GM21717 (cell line): ENCODE results near the gene CFAP97D2.
"Not testable (repeated sequence)": the region's sequence is repeated elsewhere in the genome, so short reads cannot be mapped to it uniquely, and the experiment has no call there.

Experiments used
- ATAC-seq: cut with Tn5 transposase; IDR thresholded peaks from one replicate; pipeline ENCODE4 v1.9.1; 2021; ENCODE audit warnings: mild to moderate bottlenecking, moderate library complexity; ENCODE audit not compliant: unreplicated experiment

Gene CFAP97D2

DNA sequence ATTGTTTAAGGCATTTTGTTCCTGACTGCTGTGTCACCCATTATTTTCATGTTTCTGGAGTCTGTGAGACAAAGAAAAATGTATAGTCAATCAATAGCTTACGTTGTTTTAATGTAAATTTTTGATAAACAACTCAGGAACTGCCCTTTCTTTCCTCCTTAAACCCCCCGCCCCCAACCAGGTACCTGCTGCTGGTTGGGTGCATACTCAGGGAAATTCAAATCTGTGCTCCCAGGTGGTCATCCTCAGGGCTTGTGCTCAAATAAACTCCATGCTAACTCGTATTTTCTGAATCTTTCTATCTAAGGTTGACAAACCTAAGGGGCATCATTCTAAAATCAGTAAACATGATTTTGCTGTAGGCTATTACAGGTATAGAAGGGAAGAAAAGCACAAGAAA, 51.5 kb downstream of the CFAP97D2 start:
- no peak for ATAC-seq

DNA sequence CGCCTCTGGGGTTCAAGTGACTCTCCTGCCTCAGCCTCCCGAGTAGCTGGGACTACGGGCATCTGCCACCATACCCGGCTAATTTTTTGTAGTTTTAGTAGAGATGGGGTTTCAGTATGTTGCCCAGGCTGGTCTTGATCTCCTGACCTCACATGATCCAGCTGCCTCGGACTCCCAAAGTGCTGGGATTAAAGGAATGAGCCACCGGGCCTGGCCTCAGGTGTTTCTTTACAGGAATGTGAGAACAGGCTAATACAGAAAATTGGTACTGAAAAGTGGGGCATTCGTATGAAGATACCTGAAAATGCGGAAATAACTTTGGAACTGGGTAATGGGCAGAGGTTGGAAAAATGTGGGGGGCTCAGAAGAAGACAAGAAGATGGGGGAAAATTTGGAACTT, 52.8 kb downstream of the CFAP97D2 start:
- no peak for ATAC-seq

DNA sequence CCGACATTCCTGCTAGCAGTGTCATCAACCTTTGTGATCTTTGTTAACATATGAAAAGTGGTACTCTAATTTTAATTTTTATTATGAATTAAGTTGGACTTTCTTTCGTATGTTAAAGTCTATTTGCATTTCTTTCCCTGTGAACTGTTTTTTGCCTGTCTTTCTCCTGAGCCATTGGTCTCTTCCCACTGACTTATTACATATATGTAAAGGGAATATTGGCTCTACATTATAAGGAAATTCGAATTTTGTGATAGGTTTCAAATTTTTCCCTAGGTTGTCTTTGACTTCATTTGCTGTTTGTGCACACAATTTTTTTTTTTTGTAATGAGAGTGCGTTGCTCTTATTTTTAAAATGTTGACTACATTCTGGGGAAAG, 55.2 kb downstream of the CFAP97D2 start:
- ATAC-seq, result no peak

DNA sequence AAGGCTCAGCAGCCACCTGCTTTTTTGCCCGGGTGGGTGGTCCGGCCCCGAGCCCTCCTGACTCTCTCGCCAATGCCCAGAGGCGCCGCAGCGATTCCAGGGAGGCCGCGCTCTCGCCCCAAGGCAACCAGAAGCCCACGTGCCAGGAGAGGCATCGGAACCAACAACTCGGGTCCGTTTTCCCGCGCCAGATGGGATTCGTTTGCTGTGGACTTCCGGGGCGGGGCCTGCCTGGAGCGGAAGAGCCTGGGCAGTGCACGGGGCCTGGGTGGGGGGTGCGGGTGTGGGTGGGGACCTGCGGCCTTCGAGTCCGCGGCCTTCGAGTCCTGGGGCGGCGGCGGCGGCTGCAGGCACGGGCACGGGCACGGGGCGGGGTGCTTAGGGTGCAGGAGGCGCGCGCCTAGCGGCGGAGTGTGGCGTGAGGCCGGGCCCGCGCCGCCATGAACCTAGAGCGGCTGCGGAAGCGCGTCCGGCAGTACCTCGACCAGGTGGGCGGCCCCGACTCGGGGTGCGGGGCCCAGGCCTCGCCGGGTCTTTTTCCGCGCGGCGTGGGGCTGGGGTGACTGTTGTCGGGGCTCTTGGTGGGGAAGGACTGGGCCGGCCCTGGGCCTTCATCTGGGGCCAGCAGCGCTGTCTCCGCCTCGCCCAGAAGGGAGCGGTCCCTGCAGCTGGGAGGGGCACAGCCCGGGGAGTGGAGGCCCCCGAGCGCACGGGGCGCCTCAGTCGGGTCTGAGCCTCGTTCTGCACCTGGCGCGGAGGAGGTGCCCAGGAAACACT, 55.8 kb downstream of the CFAP97D2 start, which contains the start of gene CDC16:
CDC16 (plus strand) TSS at position 253 of the 777 bp plus-strand sequence; CDS start at position 441, 188 bp downstream.
- ATAC-seq, result peak; percentile 88

DNA sequence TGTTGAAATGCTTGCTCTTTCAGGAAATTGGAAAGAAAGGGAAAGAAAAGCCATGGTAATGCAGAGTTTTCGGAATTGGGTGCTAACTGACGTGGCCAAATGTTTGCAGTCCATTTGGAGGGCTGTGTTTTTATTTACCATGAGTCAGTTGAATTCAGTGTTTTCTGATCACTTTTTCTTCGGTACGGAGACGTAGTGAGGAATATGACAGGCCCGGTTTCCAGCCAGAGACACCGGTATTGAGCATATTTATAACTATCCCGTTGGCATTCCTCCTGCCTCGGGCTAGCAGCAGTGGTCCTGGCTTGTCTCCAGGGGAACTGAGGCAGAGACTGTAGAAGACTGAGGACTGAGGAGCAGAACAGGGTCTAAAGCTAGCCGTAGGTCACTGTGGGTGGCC, 56.6 kb downstream of the CFAP97D2 start:
- ATAC-seq, result no peak

DNA sequence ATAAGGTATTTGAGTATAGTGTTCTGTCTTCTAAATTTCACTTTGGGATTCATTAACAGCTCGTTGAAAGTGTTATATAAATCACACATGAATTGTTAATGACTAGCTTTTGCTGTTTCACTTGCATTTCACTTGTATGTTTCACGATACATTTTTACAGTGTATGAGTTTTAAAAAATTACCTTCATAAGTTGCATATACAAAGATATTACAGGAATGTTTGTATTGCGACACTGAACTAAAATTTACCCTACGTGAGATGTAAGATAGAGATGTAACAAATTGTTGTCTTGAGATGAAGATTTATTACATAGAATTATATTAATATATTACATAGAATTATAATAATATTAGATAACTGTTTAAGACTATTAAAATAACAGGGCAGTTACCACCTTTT, 57.2 kb downstream of the CFAP97D2 start:
- ATAC-seq, result no peak

DNA sequence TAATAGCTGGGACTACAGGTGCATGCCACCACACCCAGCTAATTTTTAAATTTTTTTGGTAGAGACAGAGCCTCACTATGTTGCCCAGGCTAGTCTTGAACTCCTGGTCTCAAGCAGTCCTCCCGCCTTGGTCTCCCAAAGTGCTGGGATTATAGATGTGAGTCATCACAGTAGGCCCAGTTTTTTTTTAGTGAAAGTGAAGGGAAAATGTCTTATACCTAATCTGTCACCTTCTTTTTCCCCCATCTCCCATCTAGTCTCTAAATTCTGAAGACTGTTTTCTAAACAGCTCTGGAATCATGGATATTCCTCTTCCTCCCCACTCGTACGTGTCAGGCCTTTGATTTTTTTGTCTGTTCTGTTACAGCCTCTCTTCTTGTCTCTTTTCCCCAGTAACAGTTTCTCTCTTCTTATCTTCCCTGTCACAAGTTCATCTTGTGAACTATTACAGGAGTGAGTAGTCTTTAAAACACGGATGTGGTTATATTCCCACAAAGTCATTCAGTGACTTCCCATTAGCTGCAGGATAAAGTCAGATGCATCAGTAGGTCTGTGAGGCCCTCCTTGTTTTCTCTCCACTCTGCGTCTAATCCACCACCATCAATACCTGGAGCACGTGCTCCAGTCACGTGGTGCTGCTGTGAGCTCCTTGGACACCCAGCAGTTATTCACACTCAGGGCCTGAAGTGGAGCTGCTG, 58.5 kb downstream of the CFAP97D2 start:
- no peak for ATAC-seq

DNA sequence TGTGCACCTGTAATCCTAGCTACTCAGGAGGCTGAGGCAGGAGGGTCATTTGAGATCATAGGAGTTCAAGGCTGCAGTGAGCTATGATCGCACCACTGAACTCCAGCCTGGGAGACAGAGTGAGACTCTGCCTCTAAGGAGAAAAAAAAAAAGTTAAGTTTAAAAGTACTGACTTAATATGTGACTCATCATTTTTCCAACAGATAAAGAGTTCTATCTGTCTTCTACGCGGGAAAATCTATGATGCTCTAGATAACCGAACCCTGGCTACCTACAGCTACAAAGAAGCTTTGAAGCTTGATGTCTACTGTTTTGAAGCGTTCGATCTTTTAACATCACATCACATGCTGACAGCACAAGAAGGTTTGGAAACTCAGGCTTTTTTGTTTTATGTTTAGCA, 62.9 kb downstream of the CFAP97D2 start:
- ATAC-seq, result no peak

DNA sequence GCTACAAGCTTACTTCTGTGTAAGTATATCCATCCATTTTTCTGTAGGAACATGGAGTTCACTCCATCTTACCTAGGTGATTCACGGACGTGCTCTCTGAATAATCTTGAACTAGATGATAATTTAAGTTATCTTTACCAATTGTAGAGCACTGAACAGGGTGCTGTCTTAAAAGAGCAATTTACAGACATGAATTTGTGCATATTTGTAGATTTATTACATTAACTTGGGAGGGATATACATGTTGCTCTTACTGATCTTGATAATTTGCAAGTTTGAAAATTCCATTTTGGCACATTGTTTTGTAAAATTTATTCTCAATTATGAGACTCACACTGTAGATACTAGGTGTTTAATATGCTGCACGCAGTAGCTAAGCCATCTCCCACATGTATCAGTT, 64.9 kb downstream of the CFAP97D2 start:
- ATAC-seq, result no peak

DNA sequence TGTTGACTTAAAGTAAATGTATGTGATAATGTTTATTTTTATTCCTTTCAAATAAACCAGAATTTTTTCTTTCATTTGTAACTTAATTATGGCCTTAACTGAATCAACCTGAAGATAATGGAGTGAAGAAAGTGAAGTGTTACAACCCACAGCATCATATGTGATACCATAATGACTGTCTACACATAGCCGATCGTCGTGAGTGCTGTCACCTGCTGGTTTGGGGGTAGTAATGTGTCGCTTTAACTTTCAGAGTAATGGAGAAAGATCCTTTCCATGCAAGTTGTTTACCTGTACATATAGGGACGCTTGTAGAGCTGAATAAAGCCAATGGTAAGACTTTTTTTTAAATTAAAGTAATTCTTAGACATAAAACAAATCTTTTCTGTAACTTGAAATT, 65.6 kb downstream of the CFAP97D2 start:
- ATAC-seq, result no peak

DNA sequence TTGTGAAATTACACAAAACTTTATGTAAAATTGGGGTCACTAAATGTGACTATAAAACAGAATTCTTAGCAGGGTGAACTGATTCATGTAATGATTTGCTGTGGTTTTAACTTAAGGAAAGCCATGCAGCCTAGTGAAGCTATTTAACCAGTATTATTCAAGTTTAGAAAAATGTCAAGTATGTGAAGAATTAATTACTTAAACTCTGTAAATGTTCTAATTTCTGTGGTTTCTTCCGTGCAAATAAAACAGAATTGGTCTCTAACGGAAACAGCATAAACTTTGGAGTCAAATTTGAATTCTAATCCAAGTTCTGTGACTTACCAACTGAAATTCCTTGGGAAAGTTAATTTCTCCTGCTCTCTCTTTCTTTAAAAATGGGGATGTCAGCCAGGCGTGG, 69.0 kb downstream of the CFAP97D2 start:
- no peak for ATAC-seq

DNA sequence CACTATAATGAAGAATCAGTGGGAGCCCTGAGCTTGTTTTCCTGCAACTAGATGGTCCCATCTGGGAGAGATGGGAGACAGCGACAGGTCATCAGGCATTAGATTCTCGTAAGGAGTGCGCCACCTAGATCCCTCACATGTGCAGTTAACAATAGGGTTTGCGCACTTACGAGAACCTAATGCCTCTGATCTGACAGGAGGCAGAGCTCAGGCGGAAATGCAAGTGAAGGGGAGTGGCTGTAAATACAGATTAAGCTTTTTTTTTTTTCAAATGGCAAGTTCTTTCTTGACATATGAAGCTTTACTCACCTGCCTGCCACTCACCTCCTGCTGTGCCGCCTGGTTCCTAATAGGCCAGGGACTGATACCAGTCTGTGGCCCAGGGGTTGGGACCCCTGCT, 70.0 kb downstream of the CFAP97D2 start:
- no peak for ATAC-seq

DNA sequence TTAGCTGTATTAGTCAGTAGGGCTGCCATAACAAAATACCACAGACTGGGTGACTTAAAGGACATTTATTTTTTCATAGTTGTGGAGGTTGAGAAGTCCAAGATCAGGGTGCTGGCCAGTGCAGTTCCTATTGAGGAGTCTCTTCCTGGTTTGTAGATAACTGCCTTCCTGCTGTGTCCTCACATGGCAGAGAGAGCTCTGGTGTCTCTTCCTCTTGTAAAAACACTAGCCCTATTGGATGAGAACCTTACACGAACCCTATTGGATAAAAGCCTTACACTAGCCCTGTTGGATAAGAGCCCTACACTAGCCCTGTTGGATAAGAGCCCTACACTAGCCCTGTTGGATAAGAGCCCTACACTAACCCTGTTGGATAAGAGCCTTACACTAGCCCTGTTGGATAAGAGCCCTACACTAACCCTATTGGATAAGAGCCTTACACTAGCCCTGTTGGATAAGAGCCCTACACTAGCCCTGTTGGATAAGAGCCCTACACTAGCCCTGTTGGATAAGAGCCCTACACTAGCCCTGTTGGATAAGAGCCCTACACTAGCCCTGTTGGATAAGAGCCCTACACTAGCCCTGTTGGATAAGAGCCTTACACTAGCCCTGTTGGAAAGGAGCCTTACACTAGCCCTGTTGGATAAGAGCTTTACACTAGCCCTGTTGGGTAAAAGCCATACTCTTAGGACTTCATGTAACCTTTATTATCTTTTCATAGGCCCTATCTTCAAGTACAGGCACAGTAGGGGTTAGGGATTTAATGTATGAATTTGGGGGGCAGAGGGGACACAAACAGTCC, 72.8 kb downstream of the CFAP97D2 start:
- not testable (repeated sequence) for ATAC-seq

DNA sequence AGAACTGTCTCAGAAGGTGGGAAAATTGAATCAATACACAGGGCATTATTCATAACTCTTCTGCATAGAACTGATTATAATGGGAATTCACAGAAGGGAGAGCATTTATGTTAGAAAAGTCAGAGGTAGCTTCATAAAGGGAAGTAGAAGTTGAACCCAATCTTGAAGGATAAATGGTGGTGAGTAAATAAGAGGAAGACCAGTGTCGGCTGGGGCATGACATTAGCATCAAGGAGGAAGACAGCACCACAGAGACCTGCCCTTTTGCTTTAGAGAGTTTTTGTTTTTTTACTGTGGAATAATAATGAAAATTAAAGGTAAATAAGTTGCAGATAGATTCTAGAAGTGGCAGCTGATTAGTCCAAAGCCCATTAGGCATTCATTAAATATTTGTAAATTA, 77.5 kb downstream of the CFAP97D2 start:
- ATAC-seq, result no peak

DNA sequence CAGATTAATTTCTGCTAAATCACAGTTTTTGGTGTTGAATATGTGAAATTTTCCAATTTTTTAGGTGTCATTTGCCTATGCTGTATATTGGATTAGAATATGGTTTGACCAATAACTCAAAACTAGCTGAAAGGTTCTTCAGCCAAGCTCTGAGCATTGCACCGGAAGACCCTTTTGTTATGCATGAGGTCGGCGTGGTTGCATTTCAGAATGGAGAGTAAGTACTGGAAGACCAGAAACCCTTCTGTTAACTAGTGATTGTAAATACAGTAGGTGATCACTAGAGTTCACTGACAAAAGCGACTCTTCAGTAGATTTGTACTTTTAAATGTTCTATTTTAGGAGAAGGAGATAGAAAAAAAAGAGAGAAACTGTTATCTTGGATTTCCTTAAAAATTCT, 78.0 kb downstream of the CFAP97D2 start:
- ATAC-seq, result no peak

DNA sequence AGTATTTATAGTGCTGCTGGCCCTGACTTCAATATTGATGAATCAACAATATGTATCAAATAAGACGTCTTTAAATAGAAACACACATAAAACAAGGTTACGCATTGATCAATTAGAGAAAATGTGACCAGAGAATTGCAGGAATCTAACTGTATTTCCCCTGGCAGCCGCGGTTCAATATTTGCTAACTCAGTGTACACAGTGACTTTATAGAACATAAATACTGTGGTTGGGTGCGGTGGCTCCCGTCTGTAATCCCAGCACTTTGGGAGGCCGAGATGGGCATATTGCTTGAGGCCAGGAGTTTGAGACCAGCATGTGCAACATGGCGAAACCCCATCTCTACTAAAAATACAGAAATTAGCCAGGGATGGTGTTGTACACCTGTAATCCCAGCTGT, 79.5 kb downstream of the CFAP97D2 start:
- no peak for ATAC-seq

DNA sequence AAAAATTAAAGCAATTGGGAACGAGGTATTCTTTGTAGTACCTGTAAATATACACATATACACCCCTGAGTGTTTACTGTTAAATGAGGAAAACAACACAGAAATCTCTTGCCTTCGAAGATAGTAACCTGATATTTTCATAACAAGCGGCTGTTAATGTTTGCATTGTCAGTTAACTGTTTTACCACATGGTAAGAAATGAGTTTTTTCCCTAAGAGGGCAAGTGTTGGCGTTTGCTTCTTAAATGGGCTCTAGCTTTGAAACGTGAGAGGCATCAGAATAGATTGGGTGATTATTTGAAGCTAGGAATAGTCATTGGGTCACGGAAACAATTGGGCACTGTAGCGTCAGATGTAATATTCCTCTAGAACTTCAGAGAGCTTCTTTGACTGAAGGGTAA, 80.3 kb downstream of the CFAP97D2 start:
- no peak for ATAC-seq

DNA sequence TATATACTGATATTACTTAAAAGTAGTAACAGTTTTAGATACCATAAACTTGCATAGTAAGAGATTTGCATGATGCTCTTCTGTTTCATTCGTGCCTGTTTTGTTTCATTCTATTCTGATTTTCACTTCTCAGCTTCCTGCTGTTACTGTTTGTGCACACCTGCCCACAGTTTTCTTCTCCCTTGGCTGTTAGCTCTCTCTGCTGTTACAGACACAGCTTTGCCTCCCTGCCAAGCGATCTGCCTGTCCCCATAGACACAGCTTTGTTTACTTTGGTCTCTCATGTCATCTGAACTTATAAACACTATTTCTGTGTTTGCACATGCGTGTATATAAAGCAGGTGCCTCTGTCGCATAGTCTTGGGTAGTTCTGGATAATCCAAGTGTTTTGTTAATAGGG, 80.9 kb downstream of the CFAP97D2 start:
- no peak for ATAC-seq

DNA sequence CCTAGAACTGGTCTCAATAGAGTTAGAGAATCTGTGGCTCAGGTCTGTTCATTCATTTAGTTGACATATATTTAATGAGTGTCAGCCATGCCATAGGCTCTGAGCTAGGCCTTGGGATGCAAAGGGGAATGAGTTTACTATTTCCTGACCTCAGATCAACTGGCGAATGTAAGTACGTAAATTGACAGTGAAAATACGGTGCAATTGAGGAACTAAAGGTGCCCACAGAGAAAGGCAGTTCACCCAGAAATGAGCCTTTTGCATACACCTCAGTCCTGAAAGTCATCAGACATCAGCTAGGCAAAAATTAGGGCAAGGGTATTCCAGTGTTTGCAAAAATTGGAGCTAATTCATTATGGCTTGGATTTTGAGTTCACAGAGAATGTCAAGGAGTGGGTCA, 81.8 kb downstream of the CFAP97D2 start:
- ATAC-seq, result no peak

DNA sequence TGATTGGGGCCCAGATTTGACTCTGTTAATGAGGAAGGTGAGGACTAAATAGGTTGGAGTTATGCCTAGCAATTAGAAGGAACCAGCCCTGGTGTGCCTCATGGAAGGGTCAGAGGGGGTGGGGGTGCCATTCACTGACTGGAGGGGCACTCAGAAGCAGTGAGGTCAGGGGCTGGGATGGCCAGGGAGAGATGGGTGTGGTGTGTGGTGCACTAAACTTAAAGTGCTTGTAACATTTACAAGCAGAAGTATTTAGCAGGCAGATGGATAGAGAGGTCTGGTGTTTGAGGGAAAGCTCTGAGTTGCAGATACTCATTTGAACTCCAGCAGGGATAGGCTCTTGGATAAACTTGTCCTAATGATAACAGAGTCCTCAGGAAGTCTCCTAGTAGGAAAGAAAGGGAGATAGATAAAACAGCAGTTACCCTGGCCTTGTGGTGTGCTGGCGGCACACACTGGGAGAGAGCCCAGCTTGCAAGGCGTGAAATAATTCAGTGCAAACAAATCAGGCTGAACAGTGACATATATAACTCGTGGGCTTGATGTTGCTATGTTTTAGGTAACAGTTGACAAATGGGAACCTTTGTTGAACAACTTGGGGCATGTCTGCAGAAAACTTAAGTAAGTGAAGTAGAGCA, 82.4 kb downstream of the CFAP97D2 start:
- ATAC-seq, result no peak

DNA sequence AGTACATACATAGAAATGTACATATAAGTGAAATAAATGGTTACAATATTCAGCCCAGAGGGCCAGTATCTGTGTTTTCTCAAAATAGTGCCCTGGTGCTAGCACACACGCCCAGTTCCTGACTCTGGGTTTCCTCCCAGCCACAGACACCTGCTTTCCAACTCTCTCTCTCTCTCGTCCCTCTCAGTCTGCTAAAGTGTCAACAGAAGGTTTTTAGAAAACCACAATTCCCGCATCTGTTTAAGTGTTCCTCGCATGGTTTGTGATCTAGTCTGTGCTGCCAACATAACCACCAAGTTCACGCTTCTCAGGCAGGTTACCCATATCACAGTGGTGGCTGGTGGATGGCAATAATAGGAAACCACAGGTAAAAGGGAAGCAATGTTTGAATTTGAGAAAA, 84.5 kb downstream of the CFAP97D2 start:
- no peak for ATAC-seq
